ENCODE results near the gene ALPK1.
"Not testable (repeated sequence)": the region's sequence is repeated elsewhere in the genome, so short reads cannot be mapped to it uniquely, and the experiment has no call there.

Gene ALPK1

GRCh38 chr4:112451831-112452230, 154.7 kb downstream of the ALPK1 start:
- FAIRE-seq = no peak
- DNase-seq (ENCODE audit: insufficient read length, low spot score) = no peak
- TF ChIP-seq POLR2A (IDR thresholded peaks at IDR 0.05; ENCODE audit: low read depth, low read length) = no peak

GRCh38 chr4:112453321-112453720, 156.2 kb downstream of the ALPK1 start:
- no peak for TF ChIP-seq POLR2A (IDR thresholded peaks at IDR 0.05; ENCODE audit: low read depth, low read length)
- FAIRE-seq (no peak), DNase-seq (ENCODE audit: insufficient read length, low spot score) (no peak)

- FAIRE-seq (no peak), DNase-seq (ENCODE audit: insufficient read length, low spot score) (no peak)
- no peak for TF ChIP-seq POLR2A (IDR thresholded peaks at IDR 0.05; ENCODE audit: low read depth, low read length)
Observed at GRCh38 chr4:112472318-112472717, 175.1 kb downstream of the ALPK1 start.

- TF ChIP-seq POLR2A (IDR thresholded peaks at IDR 0.05; ENCODE audit: low read depth, low read length) = no peak
- DNase-seq (ENCODE audit: insufficient read length, low spot score) (no peak), FAIRE-seq (no peak)
Observed at GRCh38 chr4:112473985-112474384, 176.8 kb downstream of the ALPK1 start.

- FAIRE-seq (no peak), DNase-seq (ENCODE audit: insufficient read length, low spot score) (no peak)
- TF ChIP-seq POLR2A (IDR thresholded peaks at IDR 0.05; ENCODE audit: low read depth, low read length) = no peak
Observed at GRCh38 chr4:112485930-112486329, 188.8 kb downstream of the ALPK1 start.

- FAIRE-seq = not testable (repeated sequence)
Observed at GRCh38 chr4:112490808-112491207, 193.6 kb downstream of the ALPK1 start.

More at GRCh38 chr4:112490808-112491207, 193.6 kb downstream of the ALPK1 start:
- not testable (repeated sequence) for DNase-seq (ENCODE audit: insufficient read length, low spot score)

All from H54 (cell line).